GM19328 (cell line): ENCODE measurements around the gene AK1.

Experiments
- ATAC-seq: cut with Tn5 transposase; IDR thresholded peaks from one replicate; pipeline ENCODE4 v1.9.1; 2021; ENCODE audit warnings: mild to moderate bottlenecking, moderate library complexity; ENCODE audit not compliant: unreplicated experiment

Gene AK1, protein sequence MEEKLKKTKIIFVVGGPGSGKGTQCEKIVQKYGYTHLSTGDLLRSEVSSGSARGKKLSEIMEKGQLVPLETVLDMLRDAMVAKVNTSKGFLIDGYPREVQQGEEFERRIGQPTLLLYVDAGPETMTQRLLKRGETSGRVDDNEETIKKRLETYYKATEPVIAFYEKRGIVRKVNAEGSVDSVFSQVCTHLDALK

DNA sequence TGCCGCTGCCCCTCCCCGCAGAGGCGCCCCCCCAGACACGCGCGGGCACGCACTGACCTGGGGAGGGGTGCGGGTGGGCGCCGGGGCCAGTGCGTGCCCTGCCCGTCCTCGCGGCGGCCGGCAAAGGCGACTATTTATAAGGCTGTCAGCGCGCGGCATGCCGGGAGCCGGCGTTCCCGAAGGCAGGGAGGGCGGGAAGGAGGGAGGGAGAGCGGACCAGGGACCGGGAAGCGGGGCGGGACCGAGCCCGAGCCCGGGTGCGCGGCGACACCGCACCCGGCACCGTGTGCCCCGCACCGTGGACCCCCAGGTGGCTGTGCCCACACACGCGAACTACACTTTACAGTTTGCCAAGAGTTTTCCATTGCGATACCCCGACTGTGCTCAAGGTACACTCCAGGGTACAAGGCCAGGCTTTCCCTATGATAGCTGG, at the start of gene AK1:
AK1 (minus strand) TSS at position 110 of the 433 bp plus-strand sequence. CDS start 3,058 bp downstream, outside the sequence.
- ATAC-seq, result no peak

DNA sequence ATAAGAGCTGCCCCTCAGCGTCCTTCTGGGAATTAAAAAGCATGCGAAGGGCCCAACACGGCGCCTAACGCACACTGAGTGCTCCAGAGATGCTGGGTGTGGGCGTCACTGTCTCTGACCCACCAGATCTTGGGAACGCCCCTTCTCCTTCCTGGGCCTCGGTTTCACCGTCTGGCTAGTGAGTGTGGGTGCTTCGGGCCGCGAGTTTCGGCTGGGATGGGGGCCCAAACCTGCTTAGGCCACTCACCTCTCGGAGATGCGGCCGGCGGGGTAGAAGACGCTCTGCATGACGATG, 49.4 kb upstream of the AK1 start:
- ATAC-seq, result no peak

DNA sequence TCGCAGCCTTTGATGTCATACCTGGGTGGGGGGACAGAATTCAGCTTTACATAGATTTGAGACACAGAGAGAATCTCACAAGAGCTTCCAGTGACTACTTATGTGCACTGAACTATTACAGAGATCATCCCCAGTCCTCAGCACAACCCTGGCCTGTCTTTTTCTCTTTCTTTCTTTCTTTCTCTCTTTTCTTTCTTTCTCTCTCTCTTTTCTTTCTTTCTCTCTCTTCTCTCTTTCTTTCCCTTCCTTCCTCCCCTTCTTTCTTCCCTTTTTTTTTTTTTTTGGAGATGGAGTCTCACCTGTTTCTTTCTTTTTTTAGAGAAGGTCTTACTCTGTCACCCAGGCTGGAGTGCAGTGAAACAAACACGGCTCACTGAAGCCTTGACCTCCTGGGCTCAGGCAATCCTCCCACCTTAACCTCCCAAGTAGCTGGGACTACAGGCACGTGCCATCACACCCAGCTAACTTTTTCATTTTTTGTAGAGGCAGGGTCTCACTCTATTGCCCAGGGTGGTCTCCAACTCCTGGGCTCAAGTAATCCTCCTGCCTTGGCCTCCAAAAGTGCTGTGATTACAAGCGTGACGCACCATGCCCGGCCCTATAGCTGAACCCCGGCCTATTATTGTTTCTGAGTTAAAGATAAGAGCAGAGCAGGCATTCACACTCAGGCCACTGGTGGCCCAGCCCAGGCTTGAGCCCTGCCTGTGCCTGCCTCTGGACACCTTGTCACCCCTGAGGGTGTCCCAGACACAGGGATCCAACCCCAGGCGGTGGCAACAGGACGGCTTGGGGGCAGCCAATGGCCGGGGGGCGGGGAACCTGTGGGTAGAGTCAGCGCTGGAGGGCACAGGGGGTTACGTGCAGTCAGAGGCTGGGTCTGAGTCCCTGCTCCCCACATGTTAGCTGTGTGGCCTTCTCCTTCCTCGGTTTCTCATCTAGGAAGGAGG, 48.8 kb upstream of the AK1 start:
- ATAC-seq, result no peak

DNA sequence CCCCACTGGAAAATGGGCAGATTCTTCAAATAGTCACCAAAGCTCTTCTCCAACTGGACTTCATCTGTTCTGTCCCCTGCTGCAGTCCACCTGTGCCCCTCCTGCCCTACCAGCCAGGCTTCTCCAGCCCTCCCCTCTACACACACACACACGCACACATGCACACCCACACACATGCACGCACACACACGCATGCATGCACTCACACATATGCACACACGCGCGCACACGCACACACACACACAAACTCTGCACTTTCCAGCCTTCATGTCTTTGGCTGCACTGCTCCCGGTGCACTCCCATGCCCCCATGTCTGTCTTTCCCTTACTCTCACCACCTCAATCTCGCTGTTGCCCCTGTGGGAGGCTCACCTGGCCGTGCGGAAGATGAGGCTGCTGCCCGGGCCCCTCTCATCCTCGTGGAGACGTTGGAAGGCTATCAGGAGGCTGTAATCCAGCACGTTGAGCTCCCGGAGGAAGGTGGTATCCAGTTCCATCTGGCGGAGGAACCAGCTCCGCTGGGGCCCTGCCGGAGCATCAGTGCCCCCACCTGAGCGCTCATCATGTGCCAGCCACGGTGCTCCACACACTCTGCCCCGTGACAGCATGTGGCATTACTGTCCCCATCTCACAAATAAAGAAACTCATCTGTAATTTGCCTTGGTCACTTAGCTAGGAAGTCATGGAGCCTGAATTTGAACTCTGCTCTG, 47.4 kb upstream of the AK1 start:
- ATAC-seq, result no peak

DNA sequence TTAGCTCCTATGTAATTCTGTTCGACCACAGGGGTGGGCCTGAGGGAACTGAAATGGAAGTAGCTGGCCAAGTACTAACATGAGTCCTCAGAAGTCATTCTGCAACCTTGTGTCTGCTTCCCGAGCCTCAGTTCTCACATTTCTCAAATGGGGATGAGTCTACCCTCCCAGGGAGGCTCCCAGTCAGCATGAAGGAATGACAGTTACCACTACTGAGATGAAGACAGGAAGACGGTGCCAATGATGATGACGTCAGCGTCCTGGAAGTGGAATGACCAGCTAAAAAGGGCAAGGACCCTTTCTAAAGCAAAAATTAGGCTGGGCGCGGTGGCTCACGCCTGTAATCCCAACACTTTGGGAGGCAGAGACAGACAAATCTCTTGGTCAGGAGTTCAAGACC, 46.3 kb upstream of the AK1 start:
- ATAC-seq, result no peak

DNA sequence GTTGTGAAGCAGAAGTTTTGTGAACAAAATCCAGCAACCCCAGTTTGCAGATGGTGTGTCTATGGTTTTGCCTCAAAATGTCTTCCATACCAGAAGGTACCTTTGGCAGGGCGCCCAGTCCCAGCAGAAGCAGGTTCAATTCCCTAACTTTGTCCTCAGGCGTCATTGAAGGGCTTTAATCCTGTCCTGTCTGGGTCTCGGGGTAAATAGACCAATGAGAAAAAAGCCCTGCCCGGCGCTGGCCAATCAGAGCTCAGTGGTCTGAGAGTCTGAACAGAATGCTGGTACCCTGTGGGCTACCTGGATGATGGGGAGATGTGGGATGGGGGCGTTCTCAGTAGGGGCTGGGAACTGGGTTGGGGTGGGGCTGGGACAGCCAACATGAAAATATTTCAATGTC, 45.6 kb upstream of the AK1 start:
- no peak for ATAC-seq

DNA sequence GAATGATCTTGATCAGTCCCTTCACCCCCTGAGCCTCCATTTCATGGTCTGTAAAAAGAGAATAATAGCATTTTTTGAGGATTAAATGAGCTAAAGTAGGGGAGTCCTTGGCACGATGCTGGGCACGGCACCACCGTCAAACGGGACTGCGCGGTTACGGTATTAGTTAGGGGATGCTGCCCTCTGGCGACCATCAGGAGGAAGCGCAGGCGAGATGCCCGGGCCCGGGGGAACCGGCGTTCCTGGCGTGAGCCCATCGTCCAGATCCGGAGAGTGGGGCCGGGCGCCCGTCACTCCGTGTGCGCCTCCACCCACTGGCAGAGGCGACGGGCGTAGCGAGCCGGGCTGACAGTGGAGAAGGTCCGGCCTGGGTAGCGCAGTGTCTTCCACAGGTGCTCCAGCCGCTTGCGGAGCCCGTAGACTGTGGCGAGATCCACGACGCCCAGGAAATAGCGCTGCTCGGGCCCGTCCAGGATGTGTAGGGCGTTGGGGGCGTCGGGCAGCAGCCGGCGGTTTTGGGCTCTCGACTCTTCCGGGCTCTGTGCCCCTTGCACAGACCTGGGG, 44.2 kb upstream of the AK1 start:
- no peak for ATAC-seq

DNA sequence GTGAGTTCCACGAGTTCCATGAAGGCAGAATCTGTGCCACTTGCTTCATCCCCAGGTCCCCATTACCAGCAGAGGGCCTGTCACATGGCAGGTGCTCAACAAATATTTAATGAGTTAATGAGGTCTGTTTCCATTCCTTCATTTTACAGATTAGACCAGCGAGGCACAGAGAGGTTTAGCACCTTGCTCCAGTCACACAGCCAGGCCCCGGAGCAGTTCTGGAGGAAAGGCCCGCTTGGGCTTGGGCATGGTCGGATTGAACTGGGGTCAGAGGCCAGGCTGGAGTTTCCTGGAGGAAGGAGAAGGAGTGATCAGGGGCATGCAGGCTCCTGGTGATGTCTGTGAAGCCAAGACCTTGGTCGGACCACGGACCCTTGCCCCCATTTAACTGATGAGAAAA, 43.3 kb upstream of the AK1 start:
- ATAC-seq, result no peak

DNA sequence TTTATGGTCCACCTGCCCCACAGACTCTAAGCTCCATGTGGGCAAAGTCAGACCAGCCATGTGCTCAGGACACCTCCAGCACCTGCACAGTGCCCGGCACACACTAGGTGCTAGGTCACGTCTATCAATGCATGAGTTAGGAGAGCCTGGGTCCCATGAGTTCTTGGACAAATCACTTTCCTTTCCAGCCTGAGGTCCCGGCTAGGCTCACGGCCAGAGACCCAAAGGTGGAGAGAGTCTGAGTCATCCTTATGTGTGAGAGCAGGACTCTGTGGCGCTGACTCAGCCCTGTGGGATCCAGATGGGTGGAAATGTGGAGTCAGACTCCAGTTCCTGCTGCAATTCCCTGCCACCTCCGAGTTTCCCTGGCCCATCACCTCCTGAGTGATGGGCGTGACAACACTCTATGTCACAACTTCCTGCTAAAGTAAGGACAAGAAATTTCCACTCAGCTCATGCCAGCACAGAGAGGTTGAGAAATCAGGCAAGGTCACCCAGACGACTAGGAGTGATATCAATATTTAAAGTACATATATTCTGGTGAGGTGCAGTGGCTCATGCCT, 41.9 kb upstream of the AK1 start:
- ATAC-seq, result no peak

DNA sequence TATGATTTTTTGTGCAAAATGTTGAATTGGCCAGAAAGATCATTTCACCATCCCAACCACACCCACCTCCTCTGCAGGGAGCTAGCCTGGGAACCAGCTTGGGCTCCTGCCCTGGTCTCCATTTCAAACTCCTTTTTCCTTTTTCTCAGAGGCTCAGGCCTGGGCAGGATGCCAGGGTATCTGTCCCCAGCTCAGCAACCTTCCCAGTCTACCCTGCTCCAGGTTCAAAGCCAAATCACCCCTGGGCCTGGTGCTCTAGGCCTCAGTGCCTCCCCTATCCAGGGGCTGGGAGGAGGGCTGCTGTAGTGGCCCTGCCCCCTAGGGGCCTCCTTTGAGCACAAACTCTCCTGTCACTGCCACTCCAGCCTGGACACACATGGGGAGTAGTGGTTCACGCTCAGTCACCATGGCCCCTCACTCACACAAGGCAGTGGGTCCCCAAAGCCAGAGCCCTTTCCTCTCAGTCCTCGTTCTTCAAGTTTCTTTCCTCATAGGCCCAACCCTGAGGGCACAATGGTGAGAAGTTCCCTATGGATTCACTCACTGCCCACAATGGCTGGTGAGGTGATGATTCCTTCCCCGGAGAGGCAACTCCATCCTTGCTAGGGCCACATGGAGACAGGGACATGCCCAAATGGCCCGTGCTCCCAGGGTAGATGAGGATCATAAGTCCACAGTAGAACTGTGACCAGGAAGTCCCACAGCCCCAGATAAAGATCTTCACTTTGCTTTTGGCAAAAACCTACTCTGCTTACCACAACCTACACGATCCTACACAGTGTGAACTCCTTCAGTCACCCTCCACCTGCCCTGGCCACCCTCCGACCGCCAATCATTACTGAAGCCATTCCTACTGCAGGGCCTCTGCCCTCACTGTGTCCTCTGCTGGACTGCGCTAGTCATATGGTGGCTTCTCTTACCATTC, 41.0 kb upstream of the AK1 start:
- no peak for ATAC-seq

DNA sequence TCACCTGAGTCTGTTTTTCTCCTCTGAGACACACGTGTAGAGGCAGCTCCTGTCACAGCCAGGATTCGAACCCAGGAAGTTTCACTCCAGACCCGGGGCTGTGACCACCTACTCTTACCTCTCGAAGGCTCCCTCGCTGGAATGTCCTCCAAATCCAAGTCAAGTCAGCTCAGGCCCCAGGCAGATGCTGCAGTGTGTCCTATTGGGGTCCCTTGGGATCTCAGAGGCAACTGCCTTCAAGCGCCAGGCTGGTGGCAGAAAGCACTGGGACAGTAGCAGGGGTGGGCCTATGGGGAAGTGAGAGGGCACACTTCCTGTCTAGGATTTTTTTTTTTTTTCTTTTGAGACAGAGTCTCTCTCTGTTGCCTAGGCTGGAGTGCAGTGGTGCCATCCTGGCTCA, 40.1 kb upstream of the AK1 start:
- no peak for ATAC-seq

DNA sequence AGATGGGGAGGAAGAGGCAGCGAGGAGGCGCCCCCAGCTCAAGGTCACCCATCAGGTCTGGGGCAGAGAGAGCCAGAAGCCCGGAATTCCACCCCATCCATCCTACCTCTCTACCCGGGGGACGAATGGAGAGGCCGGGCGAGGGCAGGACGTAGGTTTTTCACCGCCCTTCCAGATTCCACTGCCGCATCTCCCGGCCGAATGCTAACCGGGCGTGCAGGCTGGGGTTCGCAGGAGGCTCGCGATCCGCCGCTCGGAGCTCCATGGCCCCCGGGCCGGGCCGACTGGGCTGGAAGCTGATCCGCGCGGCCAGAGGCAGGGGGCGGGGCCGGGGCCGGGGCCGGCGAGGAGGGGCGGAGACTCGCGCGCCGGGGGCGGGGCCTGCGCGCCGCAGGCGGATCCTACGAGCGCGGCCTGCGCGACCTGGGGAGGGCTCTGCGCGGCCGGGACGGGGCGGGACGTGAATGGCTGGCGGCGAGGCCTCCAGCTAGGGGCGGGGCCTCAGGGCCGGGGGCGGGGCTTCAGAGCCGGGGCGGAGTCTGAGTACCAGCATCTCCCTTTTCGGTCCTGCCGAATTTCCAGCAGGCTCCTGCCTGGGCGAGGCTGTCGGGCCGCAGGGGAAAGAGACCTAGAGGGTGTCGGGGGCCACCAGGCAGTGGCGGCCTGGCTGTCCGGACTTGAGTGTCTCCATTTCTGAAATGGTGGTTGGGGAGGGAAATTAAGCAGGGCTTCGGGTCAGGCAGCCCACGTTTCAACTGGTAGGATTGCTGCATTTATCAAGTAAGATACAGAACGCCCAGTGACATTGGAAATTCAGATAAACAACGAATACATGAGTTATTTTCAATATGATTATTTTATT, 39.5 kb upstream of the AK1 start, which contains the start of gene ST6GALNAC4:
ST6GALNAC4 (minus strand) TSS at position 322 of the 862 bp plus-strand sequence. CDS start 622 bp downstream, outside the sequence.
- peak; percentile 77 for ATAC-seq

DNA sequence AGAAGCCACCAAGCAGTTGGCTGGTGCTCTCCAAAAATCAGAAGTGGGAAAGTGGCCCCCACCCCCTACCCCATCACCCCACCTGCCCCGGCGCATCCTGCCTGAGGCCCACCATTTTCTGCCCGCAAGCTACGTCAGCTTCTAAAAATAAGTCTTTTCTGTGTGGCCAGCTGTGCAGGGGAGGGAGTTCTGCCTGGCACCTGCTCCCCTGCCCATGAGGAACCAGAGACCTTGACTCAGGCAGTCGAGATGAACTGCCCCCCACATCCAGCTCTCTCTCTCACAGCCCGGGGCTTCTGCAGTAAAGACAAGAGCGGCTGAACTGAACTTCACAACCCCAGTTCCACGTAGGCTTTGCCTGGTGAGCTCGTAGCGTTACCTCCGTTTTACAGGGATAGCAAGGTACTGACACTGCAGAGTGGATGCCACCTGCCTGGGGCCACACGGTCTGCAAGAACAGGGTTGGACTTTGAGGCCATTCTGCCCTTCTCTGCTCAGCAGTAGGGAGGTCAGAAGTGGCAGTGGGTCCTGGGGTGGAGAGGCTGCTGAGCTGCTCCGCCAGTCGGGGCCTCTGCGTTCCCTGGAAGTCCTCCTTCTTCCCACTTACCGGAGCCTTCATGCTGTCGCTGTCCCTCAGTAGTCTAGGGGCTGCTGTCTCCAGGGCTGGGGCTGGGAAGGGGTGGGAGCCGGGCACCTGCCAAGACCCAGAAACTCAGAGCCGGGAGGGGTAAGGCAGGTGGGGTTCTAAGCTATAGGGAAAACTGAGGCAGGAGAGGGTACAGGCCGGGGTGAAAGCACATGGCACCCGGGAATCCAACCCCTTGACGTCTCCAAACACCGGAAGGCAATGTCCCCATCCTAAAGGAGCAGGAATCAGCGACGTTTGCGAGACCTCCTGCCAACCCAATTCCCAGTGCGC, 38.6 kb upstream of the AK1 start:
- ATAC-seq, result no peak

DNA sequence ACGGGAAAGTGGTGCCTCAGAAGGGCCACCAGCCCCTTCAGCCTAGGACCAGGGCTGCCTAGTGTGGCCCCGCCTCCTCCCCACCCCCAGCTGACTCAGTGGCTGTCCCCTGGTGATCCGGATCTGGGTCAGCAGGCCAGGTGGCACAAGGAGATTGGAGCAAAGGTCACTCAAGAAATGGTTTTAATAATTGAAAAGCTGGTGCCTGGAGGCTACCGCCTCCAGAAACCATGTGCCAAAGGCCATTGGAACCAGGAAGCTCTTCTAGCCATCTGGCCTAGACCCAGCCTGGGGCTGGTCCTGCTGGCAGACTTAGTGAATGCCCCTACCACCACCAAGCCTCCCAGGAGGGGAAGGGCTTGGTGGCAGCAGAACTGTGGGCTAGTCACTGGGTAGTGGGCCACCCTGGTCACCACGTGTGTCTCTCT, 37.9 kb upstream of the AK1 start:
- no peak for ATAC-seq

DNA sequence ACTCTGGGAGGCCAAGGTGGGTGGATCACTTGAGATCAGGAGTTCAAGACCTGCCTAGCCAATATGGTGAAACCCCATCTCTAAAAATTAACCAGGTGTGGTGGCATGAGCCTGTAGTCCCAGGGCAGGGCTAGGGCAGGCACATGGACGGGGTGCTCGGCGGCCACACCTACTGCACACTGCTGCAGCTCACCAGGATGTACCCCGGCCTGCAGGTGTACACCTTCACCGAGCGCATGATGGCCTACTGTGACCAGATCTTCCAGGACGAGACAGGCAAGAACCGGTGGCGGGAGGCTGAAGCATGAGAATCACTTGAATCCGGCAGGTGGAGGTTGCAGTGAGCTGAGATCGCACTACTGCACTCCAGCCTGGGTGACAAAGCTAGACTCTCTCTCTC, 36.2 kb upstream of the AK1 start:
- ATAC-seq, result no peak

DNA sequence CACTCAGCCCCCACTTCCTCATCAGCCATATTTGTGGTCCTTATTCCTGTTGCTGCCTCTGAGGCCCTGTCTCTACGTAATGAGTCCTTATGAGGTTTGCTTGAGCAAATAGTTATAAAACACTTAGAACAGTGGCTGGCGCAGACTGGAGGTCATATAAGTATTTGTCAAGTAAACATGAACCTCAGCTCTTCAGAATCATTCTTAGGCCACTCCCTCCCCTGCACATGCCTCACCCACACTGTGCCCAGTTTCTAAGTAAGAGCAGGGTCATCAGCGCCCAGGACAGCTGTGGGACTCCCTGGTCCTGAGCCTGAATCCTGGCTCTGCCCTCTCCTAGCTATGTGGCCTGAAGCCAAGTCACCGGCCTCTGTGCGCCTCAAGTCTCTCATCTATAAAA, 35.4 kb upstream of the AK1 start:
- no peak for ATAC-seq

DNA sequence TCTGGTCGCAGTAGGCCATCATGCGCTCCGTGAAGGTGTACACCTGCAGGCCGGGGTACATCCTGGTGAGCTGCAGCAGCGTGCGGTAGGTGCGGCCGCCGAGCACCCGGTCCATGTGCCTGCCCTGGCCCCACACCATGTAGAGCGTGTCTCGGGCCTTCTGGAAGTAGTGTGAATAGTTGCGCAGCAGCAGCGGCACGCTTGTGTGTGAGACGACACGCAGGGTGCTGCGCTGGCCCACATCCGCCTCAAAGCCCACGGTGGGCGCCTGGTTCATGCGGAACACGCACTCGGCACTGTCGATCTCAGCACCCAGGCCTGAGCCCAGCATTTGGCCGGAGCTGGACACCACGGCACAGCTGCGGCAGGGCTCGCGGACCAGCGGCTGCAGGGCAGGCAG, 34.8 kb upstream of the AK1 start:
- ATAC-seq, result no peak

DNA sequence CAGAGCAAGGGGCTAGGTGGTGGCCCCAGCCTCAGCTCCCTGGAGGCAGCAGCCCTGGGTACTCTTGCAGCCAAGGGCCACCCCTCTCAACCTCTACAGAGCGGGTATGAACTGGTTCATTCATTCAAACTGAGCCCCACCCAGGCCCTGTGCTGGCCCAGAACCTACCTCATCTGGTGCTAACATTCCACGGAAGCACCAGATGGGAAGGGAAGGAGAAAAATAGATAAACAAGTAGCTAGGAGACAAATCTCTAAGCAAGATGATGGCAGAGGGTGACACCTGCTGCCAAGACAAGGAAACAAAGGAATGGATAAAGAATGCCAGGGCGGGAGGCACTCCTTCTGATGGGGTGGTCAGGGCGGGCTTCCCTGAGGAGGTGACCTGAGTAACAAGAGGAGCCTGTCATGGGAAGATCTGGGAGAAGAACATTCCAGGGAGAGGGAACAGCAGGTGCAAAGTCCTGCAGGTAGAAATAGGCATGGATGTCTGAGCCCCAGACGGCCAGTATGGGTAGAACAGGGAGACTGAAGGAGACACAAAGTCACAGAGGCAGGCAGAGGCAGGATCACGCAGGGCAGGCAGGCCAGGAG, 33.2 kb upstream of the AK1 start:
- no peak for ATAC-seq
